Dedifferentiated amniotic fluid mesenchymal stem cell (primary cell): ENCODE data around the gene CADM1.
"Not testable (repeated sequence)": the region's sequence is repeated elsewhere in the genome, so short reads cannot be mapped to it uniquely, and the experiment has no call there.

ENCODE experiments used
- DNase-seq: peaks from one replicate; pipeline ENCODE4 v3.0.0-alpha.2; 2016; ENCODE audit errors: extremely low spot score

CADM1 gene

DNA sequence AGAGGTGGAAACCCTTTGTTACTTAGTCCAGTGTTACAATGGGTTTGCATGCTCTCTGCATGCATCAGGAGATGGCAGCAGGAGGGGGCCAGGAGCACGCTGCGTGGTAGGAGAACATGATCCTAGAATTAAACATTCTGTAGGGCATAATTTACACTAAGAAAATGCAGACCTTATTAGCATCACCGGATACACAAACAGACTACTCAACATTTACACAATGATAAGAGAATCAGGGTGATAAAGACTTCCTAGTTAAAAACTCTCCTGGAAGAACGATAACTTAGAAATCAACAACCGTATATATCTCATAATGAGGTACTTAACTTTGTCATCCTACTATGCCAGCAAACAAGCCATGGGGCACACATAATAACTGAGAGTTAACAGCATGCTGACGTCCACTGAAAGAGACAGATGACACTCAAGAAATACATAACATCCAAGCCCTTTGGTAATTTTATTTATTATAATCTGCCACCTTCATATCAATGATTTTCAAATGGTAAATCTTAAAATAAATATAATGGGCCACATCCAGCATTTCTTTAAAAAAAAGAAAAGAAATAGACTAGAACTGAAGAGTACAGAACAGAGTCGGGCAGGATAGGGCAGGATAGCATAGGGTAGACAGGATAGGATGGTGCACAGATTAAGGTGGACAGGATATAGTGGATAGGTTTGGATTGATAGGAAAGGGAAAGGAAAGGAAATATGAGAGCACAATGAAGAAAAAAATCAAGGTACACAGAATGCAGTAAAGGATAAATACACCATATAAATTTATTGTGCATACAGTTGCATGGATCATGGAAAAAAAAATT lies 27.5 kb downstream of the CADM1 start:
- no peak for DNase-seq

GRCh38 chr11:115475564-115475963 lies 28.7 kb downstream of the CADM1 start:
- no peak for DNase-seq

GRCh38 chr11:115474306-115474705 lies 29.9 kb downstream of the CADM1 start:
- DNase-seq = not testable (repeated sequence)

DNA sequence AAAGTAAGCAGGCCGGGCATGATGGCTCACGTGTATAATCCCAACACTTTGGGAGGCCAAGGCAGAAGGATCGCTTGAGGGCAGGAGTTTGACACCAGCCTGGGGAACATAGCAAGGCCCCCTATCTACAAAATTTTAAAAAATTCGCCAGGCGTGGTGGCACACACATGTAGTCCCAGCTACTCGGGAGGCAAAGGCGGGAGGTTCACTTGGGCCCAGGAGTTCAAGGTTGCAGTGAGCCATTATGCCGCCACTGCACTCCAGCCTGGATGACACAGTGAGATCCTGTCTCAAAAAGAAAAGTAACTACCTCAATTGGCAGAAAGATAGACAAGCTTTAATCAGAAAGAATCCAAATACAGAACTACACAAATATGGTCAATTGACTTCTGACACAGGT lies 31.0 kb downstream of the CADM1 start:
- no peak for DNase-seq

- no peak for DNase-seq
Observed at GRCh38 chr11:115471367-115471766, 32.8 kb downstream of the CADM1 start.

GRCh38 chr11:115470928-115471327 lies 33.3 kb downstream of the CADM1 start:
- no peak for DNase-seq

- no peak for DNase-seq
Observed at GRCh38 chr11:115469361-115469760, 34.9 kb downstream of the CADM1 start.

DNA sequence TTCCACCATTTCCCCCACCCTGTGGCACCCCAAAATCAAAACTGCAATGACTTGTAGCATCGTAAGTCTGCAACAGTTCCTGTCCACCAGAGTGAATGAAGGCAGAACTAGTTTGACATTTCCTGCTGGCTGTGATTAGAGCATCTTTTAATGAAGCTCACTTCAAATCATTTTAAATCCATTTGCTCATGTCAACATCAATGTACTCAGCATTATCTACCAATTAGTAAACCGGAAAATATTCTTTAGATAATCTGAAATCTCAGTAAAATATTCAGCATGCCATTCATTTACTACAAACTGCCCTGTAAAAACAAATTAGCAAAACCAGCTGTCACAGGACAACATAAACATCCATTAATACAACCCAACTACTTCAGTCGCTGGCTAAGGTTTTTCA lies 38.1 kb downstream of the CADM1 start:
- no peak for DNase-seq

GRCh38 chr11:115464269-115464668 lies 39.9 kb downstream of the CADM1 start:
- DNase-seq = no peak

GRCh38 chr11:115463606-115464005 lies 40.6 kb downstream of the CADM1 start:
- DNase-seq = no peak

DNA sequence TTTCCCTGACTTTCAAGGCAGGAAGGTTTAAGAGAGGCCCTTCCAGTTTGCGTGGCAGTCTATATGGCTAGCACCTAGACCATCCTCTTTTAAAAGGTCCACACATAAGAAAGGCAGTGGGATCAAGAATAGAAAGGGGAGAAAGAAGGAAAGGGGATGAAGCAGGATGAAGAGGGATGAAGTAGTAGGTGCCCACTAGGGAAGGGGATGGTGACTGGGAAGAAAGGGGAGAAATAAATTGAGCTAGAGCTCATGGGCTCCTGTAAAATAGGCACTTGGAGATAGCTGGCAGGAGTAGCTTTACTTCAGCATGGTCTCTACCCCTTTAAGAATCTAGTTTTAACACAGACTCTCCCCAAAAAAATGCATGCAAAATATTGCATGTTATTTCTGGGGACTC lies 41.5 kb downstream of the CADM1 start:
- DNase-seq = no peak

GRCh38 chr11:115462004-115462541 lies 42.1 kb downstream of the CADM1 start:
- DNase-seq = no peak

DNA sequence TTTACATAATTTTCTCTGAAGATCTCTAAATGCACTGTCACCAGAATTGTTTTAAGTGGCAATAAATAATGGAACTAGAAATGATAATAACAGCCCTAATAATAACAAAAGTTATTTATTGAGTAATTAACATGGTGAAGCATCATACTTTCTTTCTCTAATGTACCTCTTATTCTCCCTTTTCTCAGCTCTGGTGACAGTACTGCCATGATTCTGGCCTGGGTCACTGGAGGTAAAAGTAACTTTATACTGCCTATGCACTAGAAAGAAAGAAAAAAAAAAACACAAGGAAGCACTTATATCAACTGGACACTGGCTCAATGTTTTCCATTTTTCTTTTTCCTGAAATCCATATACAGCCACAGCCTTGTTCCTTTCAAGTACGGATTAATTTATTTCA lies 43.7 kb downstream of the CADM1 start:
- DNase-seq = no peak

DNA sequence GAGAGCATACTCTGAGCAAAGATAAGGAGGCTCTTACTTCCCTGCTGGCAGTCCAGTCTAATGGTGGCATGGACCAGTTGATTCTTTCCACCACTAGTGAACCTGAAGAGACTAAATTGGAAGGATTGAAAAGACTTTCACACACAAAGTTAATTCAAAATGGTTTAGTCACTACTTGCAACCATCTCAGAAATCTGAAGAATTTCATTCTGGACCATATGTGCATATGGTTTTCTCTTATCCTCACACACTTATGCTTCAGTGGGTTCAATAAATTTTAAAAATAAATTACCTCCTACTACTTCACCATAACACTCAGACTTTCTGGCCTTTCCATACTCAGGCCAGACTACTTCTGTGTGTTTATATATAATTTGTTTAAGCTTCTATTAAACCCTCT lies 44.7 kb downstream of the CADM1 start:
- no peak for DNase-seq

DNA sequence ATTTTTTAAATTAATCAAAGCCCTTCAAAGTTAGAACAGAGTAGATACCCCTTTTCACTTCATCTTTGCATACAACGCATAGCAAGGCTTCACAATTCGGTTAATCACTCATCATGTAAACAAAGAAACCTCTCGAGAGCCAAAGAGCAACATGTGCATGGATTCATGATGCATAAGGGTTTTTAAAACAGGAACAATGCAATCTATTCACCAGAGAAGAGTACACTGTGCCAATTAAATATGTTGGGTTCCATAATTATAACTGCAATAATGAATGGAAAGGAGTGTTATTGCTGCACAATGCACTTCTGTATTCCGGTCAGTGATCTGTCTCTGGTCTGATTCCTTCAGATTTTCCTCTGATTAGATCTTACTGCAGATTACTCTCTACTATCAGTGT lies 45.3 kb downstream of the CADM1 start:
- DNase-seq = no peak

DNA sequence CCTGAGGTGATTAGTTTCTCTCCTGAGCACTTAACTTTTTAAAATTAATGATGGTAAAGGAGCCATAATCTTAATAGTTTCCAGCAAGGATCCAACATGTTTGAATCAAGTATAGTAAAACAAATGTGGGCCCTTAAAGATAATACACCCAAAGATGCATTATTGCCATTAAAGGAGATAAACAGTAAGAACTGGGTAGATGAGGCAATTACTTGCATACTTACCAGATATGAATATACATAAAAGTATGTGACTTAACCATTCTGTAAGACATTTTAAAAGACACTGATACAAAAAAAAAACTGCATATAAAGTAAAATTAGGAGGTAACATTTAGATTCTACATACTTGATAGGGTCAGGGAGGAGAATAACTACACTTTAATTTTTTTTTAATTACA lies 48.2 kb downstream of the CADM1 start:
- DNase-seq = no peak

DNA sequence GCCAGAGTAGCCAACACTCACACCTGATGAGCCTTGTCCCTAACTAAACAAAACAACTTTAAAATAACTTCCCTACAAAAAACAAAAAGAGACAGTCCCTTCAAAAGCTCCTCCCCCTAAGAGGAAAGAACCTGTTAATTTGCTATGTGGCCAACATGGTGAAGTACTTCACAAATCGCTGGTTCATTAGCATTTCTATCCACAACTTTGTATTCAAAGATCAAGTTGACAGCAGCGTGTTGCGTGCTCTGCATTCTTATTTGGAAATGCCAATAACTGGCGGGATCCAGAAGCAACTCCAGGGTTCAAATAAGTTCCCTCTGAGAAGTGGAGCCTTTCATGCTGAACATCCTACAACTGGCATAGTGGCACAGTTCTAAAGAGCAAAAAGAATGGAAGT lies 48.6 kb downstream of the CADM1 start:
- no peak for DNase-seq

- DNase-seq = no peak
Observed at GRCh38 chr11:115454525-115454924, 49.7 kb downstream of the CADM1 start.

- DNase-seq = no peak
Observed at GRCh38 chr11:115453693-115454490, 50.3 kb downstream of the CADM1 start.

- DNase-seq = no peak
Observed at GRCh38 chr11:115452241-115452640, 52.0 kb downstream of the CADM1 start.

GRCh38 chr11:115450519-115450918 lies 53.7 kb downstream of the CADM1 start:
- no peak for DNase-seq

DNA sequence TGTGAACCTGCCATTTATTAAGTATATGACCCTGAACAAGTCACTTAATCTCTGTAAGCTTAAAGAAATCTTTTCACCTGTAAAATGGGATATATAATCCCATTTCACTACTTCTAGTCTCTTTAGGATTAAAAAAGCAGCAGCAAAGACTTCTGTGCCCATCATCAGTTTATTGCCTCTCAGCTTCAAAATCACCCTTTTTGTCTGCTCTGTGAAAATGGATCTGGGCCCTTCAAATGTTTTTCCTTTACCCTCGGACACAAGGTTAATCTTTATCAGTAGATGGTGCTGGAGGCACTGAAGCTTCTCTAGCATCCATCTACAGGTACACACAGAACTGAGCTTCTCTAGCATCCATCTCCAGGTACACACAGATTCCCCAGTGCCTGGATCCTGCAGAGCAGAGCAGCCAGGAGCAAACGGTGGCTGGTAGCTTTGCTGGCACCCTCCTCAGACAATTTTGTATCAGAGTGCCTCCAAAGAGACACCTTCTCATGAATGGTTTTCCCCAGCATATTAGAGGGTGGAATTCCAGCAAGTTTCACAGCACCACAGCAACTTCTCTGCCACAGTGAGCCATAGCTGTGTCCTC lies 56.8 kb downstream of the CADM1 start:
- no peak for DNase-seq

- no peak for DNase-seq
Observed at GRCh38 chr11:115446214-115446613, 58.0 kb downstream of the CADM1 start.
